ENCODE data around the gene APLP2.

GRCh38 chr11:130106381-130106780 is 36.7 kb downstream of the APLP2 start:
- TF ChIP-seq CTCF (conservative IDR thresholded peaks at IDR 0.05; ENCODE audit: low read depth in 2 of 2) (no peak), EZH2 (IDR thresholded peaks at IDR 0.05; ENCODE audit: low read depth, unreplicated experiment) (no peak), POLR2AphosphoS5 (IDR thresholded peaks at IDR 0.05; ENCODE audit: low read depth) (no peak), EZH2phosphoT487 (IDR thresholded peaks at IDR 0.05; ENCODE audit: unreplicated experiment) (no peak), REST (IDR thresholded peaks at IDR 0.05; ENCODE audit: unreplicated experiment) (no peak), JUNB (IDR thresholded peaks at IDR 0.05; ENCODE audit: unreplicated experiment) (no peak), ETS1 (IDR thresholded peaks at IDR 0.05) (no peak), STAT1 (IDR thresholded peaks at IDR 0.05; ENCODE audit: unreplicated experiment) (no peak), ZNF114 (CRISPR knock-in tag; IDR thresholded peaks at IDR 0.05) (no peak)

Measured in GM23338 (cell line).